COLO668 (cell line): ENCODE results near the gene FLT3.
"Not testable (repeated sequence)": the region's sequence is repeated elsewhere in the genome, so short reads cannot be mapped to it uniquely, and the experiment has no call there.

Experiments
- DNase-seq: peaks from one replicate; lab custom pipeline; 2025; ENCODE audit not compliant: unreplicated experiment; lab: John Stamatoyannopoulos, UW

FLT3 gene

DNA sequence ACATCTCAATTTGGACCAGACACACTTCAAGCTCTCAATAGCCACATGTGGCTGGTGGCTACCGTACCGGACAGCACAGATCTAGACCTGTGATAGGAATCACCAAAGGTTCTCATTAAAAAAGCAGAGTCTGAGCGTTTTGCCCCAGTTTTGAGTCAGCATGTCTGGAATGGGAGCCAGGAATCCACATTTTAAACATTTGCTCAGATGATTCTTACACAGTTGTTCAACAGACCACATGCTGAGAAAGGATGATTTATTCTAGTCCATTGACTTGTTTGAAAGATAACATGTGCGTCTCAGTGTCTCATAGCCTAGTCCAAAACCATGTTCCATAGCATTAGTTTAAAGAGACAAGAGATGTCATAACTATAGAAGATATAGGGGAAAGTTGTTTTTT, 53.4 kb downstream of the FLT3 start:
- no peak for DNase-seq

DNA sequence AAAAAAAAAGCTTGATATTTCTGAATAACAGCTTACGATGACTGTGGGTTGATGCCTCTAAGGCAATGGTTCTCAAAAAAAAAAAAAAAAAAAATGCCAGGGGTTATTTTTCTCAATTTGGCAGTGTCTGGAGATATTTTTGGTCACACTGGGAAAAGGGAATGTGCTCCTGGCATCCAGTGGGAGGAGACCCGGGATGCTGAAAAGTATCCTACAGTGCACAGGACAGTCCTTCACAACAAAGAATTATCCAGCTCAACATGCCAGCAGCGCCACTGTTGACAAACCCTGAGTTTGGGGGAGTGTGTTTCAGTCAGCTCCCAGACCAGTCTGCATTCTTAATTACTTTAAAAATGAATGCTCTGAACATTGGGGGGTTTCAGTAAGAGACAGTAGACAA, 54.5 kb downstream of the FLT3 start:
- DNase-seq: no peak

DNA sequence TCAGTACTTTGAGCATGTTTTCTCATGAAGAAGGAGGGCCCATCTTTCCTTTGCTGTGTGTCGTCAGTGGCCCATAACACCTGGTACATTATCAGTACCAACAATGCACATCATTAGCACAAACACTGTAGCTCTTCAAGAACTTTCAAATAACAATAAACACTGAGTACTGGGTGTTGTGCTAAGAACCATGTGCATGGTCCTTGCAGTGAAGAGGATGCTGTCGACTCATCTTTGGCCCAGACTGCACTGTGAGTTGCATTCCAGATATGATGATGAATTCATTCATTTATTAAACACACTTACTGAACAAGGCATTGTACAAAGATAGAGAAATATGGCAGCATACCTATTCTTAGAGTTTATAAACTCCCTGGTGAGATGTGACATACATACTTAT, 55.8 kb downstream of the FLT3 start:
- DNase-seq: no peak

DNA sequence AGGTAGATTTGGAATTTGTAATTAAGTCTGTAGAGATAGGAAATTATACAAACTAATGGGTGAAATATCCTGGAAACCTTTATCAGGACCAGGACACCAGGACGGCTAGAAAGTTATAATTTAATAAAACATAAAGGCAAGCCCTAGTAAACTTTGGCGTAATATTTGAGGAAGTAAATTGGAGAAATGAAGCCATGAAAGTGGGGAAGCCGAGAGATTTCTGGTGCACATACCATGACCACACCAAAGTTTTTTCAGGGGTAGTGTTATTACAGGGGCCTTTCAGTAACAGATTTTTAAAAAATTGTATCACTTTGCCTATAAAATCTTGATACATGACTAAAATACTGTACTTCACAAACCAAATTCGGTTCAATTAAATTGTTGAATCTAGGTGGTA, 57.2 kb downstream of the FLT3 start:
- DNase-seq: no peak

DNA sequence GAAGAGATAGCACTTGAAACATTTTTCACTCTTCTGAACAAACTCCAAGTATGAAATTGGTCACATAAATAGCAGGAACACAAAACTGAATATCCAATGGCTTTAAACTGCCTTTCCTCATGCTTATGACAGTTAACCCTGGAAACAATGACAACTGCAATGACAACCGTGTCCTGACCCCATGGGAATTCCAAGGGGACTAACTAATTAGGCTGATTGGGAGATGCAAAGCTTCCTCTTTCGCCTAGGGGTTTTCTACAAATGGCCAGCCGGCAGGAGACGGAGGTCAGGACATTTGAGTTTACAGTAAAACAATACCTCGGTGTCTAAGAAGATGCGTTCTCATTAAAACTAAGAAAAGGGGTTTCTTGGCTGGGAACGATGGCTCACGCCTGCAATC, 58.9 kb downstream of the FLT3 start:
- no peak for DNase-seq

DNA sequence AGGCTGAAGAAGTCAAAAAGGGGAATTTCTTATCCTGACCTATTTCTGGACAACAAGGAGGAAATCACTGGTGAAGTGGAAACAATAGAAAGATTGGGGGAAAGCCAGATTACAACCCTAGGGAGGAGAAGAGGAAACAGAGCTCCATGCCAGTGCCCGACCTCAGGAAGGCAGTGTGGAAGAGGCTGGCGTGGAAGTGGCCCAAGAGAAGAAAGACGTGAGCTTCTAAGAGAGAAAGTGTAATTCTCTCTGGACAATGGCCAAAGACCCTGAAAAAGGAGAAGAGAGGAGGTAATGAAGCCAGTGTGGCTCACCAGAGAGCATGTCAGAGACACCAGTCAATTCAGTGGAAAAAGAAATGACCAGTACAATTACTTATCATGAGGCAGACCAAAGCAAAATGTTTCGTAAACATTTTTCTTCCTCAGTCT, 59.3 kb downstream of the FLT3 start:
- no peak for DNase-seq

DNA sequence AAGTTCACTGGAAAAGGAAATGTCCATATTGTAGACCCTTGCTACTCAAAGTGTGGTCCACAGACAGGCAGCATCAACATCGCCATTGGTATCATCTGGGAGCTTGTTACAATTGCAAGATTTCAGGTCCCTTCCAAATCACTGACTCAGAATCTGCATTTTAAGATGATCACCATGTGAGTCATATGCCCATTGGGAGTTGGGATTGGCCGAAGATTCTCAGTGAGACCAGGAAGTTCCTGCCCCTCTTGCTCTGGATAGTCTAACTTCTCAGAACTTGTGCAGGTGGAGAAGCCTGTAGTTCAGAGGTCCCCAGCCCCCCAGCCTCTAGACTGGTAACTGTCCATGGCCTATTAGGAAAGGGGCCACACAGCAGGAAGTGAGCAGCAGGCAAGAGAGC, 63.0 kb downstream of the FLT3 start:
- no peak for DNase-seq

DNA sequence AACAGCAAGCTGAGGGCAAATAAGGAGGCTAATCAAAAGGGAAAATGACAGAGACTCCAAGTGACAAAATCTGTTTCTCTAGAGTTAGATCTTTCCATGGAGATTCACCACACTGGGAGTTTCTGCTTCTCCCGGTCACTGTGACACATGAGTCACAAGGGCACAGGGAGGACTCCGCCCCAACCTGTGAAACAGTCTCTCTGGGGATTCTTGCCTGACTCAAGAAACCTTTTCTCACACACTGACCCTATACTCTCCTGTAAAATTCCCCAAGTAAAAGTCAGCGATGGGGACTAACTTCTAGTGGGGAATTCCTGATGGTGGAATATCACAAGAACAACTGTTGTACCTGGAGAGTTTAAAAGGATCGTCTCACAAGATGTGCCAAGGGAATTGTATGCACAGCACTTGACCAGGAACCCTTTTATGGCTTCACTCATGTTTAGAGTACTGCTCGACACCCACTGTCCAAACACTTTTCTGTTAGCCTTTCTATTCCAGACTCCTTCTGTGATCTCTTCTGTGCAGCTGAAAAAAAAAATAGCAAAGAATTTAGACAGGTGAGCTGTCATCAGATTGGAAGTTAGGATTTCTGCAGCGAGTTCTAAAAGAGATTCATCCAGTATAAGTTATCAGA, 65.1 kb downstream of the FLT3 start:
- DNase-seq: no peak

DNA sequence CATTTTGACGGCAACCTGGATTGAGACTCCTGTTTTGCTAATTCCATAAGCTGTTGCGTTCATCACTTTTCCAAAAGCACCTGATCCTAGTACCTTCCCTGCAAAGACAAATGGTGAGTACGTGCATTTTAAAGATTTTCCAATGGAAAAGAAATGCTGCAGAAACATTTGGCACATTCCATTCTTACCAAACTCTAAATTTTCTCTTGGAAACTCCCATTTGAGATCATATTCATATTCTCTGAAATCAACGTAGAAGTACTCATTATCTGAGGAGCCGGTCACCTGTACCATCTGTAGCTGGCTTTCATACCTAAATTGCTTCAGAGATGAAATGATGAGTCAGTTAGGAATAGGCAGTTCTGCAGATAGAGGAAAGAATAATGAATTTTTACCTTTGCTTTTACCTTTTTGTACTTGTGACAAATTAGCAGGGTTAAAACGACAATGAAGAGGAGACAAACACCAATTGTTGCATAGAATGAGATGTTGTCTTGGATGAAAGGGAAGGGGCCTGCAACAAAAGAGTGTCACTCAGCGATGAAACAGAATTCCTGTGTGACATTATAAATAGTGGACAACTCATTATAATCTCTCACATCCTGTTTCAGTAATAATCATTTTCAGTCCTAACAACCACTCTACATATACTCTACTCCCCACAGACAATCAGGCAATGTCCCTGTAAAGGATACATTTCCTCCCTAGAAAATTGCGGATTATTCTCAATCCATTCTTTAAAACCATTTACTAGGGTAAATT, 66.3 kb downstream of the FLT3 start:
- DNase-seq: no peak

DNA sequence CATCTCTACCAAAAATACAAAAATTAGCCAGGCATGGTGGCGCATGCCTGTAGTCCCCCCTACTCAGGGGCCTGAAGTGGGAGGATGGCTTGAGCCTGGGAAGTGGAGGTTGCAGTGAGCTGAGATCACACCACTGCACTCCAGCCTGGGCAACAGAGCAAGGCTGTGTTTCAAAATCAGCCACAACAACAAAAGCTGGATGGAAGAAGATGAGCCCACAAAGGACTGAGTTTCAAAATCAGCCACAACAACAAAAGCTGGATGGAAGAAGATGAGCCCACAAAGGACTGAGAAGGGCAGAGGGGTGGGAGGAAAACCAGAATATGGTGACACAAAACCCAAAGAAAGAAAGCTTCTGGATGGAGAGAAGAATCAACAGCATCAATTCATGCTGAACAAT, 67.9 kb downstream of the FLT3 start:
- DNase-seq: not testable (repeated sequence)

DNA sequence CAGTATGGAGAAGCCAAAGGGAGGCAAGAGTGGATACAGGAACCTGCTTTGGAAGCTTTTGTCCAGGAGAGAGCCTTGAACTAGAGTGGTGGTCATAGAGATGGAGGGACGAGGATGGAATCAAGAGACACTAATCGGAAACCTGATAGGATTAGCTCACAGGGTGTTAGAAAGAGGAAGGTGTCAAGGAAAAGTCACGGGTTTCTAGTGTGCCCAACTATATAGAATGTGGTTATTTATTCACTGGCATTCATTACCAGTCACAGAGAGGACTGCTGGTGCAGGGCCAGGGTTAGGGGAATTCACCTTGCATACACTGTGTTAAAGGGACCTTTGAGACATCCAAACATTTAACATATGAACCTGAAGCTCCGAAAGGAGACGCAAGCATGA, 68.5 kb downstream of the FLT3 start:
- no peak for DNase-seq

DNA sequence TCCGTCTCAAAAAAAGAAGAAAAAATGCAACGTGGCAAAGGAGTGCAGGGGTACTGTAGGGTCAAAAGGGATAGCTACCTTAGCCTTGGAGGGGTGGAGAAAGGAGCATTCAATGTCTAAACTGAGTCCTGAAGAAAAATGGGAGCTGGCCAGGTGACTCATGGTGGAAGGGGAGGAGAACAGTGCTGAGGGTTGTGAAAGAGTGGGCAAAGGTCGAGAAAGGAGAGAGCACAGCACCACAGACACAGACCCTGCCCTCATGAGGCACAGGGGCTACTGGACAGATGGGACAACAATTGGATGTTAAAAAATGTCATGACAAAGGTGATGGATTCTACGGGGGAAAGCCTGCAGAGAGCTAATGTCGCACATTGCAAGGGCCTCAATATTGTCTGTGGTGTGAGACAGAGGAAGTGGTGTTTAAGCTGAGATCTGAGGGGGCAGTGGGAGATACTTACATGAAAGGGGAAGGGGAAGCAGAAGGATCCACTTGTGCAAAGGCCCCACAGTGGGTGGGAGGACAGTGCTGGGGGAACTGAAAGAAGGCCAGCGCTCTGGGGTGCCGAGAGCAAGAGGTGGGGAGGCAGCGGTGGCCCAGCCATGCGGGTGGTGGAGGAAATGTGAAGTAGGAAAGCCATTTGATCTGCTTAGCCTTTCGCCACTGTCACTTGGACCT, 69.0 kb downstream of the FLT3 start:
- DNase-seq: no peak

DNA sequence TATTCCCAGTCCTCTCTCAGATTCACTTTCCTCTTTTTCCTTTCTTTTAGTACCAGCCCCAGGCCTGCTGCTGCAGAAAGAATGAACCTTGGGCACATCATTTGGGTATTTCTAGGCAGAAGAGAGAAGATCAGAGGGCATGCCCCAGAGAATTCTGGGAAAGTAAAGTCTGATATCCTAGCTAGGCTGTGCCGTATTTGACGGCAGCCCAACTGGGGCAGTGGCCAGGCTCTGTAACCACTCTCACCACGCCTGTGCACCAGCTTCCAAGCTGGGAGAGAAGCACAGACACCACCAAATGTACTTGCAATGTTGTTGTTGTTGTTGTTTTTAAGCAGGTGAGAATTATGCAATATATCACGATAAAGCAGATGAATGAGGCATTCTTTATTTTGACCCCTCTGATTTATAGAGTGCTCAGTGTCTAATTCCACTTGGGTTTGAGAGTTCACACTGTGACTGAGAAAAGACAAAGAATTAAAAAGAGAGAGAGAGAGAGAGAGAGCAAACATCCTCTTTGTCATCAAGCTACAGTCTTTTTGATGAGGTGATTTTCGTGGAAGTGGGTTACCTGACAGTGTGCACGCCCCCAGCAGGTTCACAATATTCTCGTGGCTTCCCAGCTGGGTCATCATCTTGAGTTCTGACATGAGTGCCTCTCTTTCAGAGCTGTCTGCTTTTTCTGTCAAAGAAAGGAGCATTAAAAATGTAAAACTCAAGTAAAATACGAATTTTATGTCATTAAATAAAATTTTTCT, 72.6 kb downstream of the FLT3 start:
- no peak for DNase-seq

DNA sequence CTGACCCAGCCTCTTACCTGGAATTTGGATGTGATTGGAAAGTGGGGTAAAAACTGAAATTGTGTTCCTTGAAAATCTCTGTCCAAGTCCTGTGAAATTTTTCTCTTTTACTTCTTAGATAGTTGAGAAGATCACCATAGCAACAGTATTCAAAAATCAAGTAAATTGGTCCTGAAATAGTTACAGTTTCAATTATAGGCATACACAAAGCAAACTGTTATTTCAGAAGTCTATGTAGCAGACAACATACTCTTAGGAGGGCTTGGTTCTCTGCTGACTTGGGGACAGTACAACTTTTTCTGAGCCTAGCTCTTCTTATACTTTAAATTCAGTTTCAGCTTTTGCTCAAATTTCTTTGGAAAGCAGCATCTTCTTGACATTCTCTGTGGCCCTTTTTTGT, 73.3 kb downstream of the FLT3 start:
- DNase-seq: no peak

DNA sequence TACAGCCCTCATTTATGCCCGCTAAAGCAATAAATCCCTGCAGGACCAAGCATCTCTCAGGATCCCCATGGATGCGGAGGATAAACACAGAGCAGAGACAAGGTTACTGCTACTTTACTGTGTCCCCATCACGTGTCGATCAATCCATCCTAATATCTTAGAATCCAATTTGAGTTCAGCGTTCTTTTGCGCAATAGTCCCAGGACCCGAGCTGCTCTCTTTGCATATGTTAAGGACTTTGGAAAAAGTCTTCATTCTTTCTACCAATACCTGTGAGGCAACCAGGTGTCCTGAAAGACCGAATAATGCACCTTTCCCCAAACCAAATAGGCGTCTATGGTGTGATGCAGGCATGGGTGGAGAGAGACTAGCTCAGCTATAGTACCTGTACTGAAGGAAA, 73.9 kb downstream of the FLT3 start:
- DNase-seq: no peak

DNA sequence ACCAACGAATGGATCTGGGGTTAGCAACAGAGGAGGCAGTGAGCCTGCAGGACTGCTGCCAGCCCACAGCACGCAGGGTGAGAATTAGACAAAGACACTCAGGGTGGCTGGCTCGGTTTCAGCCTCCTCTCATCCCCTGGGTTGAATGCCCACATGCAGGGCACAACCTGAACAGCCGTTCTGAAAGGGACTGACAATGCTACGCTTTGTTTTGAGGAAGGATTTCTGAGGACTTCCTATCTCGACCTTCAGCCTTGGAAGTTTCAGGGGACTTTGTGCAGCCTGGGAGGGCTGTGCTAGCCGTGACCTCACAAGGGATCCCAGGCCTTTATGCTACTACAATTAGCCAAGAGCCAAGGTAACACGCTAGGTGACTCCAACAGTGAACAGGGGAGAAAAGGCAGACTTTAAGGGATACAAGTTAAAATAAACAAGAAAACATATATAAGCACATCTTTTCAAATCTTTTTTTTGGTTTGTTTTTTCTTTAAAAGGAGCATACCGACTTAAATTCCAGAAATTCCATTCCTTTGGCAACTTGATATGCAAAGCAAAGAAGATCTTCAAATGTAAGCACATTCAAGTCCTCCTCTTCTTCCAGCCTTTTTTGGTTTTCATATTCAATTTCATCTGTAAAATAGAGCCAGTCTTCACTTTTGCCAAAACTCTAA, 77.4 kb downstream of the FLT3 start:
- DNase-seq: no peak

DNA sequence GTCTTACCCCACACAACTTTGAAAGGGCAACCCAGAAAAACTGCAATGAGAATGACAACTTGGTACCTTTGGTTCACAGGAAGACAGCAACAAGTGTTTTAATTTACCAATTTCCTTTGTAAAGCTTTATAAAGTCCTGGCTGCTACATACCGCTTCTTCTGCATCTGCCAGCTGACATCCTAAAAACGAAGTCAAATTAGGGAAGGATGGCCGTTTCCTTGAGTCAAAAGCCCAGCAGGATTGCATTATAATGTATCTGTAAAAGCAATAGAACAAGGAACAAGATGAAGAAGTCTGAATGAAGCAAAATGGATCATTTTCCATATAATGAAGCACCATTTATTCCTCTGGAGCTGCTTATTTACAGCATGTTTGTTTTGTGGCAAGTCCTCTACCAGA, 86.1 kb downstream of the FLT3 start:
- DNase-seq: no peak

DNA sequence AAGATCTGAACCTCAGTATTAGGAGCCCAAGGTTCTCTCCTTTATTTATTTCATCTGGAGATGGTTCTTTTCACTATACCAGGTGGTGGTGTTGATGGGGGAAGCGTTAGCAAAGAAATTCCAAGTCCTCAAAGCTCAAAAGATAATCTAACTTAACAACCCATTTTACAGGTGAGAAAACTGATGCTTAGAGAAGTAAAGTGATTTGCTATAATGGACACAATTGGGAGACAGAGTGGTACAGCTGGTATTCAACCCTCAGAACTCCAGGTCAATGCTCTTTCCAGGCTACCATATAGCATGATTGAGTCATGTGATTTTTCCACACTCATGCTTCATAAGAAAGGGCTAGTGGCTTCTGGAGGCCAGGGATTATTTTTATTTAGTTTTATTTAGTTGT, 86.9 kb downstream of the FLT3 start:
- DNase-seq: no peak

DNA sequence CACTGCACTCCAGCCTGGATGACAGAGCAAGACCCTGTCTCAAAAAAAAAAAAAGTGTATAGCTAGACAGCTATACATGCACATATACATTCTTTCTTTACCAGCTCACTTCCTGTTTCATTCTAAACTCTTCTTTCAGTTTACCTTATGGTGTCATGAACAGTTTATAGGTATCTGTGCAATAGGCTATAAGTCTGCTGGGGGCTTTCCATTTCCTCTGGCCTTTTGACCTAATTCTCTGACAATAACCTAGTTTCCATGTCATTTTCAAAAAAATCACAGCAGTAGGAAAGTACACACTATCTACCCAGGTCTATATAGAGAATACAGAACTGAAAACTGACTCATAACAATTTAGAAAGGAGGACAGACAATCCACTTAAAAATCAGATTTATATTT, 87.5 kb downstream of the FLT3 start:
- no peak for DNase-seq

DNA sequence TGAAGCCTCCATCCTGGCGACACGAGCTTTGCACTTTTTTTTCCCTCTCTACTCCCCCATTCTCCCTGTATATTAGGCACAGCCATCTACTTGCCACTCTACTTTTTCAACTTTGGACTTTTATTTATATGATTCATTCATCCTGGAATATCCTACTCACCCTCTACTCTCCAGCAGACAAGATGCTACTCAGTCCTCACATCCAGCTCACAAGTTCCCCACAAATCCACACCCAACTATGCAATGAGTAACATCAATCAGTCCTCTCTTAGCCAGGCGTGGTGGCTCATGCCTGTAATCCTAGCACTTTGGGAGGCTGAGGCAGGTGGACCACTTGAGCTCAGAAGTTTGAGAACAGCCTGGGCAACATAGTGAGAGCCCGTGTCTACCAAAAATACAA, 88.0 kb downstream of the FLT3 start:
- no peak for DNase-seq

DNA sequence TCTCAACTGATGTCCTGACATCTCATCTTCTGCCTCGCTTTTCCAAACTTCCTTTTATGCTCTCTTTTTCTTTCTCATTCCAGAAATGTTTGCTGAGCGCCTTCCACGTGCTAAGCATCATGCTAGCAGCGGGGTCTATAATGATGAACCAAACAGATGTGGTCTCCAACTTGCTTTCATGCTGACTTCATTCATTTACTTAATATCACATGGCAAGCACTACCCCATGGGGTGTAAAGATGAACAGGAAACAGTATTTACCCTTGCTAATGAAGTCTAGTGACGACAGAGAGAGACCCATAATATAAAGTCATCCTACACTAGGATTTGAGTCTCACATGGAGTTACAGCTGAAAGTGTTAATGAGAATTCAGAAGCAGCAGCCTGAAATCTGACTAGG, 90.3 kb downstream of the FLT3 start:
- no peak for DNase-seq
